Activated CD4-positive, alpha-beta T cell treated with anti-CD3 and anti-CD28 coated beads for 24 hours (primary cell): ENCODE results near the gene DIAPH2.

Experiments
- DNase-seq, 2 donors: peaks; one replicate each; pipeline ENCODE4 v3.0.0-alpha.2; 2020; ENCODE audit warnings: low read depth in 2 of 2

The DIAPH2 gene

DNA sequence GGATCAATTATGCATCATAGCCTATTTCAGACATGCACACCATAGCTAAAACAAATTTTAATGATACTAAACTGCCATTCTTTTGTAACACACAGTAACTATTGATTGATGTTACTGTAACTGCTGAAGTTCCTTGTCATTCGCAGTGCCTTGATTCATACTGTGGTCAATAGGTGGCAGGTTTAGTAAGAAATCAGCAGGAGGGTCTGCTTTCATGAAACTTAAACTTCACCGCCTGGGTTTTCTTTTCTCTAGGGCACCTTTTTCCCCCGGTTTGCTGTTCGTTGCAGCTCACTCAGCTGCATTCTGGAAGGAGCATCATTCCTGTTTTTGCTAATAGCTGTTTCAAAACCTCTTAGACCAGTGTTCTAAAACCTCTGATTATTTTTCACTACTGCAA is 287.2 kb downstream of the DIAPH2 start:
- no peak for DNase-seq

DNA sequence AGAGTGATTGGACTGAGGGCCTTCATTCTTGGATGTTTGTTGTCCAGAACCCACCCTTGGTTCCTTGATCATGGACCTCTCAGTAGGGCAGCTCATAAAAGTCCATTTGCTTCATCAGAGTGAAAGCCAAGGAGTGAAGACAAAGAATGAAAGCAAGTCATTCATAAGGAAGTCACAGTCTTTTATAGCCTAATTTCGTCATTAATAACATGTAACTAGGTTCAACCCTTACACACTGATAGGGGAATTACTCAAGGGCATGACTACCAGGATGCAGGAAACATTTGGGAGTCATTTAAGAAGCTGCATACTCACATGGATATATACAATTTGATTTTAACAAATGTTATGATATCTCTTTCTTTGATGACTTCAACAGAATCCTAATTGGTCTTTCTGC is 294.3 kb downstream of the DIAPH2 start:
- DNase-seq, result no peak

DNA sequence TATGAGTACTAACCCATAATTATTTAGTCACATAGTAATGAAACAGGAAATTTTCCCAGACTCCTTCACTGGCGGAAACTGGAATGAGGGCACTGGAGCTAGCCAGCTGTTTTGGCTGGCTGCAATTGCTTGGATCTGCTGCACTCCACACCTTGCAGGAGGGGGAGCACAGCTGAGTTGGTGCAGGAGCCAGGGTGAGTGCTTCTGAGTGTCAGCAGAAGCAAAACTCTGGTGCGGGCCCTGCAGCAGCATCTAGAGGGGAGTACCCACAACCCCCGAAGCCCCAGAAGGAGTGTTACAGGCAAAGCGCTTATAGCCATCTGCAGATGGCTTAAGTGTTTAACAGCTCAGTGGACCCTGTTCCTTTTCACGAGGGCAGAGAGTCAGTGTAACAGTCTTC is 295.1 kb downstream of the DIAPH2 start:
- DNase-seq, result no peak

DNA sequence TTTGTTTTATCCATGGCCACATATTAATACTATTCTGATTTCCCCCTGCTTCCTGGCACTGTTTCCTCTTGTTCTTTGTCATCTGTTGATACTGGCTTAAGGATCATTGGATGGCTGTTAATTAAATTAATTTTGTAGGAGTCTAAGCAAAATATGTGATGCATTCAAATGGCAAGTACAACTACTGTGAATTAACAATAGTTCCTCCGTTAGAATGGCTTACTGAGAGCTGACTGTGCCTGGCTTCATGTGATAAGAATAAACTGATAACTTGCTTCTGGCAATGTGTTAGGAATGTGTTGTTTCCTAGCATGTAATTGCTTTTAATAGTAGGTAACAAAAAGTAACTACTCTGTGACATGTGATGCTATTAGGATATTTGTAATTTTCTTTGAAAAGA is 297.5 kb downstream of the DIAPH2 start:
- no peak for DNase-seq

DNA sequence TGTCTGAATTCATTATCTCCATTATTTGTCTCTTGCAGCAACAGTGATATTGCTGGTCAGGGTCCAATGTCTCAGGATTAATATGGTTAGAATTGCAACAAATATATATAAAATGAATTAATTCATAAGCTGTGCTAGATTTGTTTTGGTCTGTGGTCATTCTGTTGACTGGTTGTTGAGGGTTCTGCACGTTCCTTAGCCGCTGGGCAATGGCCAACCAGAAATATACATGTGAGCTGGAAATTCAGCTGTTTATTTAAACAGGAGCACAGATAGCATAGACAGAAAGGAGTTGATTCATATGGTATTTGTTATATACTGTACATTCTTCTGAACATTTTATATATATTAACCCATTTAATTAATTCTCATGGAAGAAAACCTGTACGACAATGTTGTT is 299.9 kb downstream of the DIAPH2 start:
- DNase-seq, result no peak

DNA sequence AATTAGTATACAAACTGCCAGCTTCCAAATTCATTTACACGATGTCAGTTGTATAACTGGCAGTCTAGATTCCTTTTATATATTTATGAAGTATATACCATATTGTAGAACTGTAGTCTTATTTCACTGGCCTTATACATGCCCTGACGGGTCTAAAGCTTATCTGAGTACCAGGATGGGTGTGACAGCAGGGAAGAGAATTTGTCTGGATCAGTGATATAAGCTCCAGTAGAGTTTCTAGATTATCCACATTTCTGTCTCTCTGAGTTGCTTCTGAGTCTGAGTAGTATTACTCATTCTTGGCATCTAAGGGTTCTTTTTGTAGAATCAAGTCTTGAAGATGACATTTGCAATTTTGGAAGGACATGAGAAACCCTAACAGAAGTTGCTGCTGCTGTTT is 300.4 kb downstream of the DIAPH2 start:
- DNase-seq, result no peak

DNA sequence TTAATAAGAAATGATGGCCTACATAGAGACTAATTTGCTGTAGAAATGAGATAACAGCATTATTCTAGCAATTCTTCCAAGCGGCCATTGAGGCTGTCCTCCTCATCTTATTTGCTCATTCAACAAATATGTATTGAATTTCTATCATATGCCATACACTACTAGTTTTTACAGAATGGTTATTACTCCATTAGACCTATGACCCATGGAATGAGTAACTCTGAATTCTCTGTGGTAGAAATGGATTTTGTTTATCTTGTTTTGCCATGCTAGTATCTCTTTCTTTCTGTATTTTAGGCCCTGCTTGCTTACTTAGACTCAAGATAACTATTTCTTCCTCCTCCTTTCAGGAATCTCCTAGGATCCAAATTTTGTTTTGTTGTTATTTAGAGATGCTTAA is 302.6 kb downstream of the DIAPH2 start:
- DNase-seq, result no peak

DNA sequence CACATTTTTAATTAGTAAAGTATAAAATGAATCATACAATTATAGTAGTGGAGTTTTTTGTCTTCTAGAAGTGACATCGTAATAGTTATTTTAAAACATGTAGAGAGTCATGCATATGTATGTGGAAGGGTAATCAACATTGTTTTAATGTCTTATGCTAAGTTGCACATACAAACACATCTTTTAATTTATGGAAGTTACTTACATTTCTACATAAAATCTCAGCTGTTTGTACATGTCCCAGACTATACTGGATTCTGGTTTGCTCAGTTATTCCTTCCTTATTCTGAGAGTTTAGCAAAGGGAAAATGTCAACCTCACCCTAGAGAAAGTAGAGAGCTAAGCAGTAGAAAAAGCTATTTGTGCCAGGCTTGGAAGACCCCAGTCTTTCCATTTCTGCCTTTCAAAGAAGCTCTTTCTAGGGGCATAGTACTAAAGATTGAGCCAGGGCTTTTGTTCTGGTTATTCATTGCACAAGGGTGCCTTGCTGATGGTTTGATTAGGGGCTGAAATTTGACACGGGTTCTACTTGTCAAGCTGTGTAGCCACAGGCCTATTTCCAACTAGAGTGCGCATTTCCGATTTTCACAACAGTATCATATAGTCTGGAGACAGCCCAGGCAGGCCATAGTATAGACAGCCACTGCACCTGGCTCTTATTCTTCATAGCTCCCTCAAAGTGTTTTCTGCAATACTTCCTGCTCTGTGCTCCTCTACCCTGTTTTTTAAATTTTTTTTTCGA is 305.4 kb downstream of the DIAPH2 start:
- DNase-seq, result no peak

DNA sequence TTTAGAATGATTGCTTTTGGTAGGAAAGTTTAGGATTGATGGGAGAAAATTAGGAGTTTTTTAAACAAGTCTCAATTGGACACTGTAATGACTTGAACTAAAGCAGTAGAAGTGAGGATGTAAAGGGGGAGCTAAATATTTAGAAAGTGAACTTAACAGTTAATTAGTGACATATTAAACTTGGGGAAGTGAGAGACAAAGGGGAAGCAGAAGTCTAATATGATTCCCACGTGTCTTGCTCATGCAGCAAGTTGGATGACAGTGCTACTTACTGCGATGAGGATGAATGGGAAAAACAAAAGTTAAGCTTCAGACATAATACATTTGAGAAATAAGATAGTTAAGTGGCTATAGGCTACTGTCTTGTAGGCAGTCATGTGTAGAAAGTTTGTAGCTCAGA is 309.5 kb downstream of the DIAPH2 start:
- DNase-seq, result no peak

DNA sequence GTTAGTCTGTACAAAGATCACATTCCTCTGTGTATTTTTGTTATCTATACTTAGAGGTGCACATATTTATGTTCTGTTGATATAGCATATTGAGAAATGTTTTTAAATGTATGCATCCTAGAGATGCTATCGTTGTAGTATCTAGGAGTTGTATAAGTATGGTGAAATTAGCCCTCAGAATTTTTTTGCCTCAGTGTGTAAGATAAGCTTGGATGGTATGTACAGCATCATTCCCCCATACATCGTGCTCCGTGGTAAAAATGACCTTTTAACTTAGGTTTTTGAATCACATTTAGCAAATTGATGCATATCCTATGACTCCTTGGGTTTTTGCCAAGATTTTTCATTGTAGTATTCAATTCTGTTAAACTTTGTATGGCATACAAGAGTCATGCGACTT is 312.6 kb downstream of the DIAPH2 start:
- no peak for DNase-seq

DNA sequence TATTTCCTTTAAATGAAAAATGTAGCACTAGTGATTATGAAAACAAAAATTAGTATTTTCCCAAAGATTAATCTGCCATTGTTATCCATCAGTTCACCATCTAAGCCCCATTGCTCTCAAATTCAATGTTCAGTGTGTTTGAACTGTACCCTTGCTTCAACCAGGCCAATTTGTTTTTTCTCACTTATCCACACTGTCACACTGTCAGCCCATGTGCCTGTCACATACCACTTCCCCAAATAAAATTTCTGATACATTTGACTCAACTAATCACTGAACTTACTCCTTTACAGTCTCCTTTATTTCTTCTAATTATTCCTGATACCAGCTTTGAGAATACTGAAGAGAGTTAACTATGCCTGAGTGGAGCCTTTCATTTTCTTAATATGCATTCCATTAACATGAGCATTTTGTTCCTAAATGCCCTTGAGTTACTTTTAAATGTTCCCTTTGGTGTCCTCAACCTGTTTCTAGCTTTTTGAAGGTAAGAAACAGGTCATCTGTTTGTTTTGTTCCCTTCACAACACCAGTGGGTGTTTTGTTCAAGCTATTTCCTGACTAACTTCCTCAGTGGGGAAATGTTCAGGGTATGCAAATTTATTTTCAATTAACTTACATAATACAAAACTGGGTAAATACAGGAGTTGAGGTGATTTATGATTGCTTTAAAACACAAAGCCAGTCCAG is 316.2 kb downstream of the DIAPH2 start:
- no peak for DNase-seq

DNA sequence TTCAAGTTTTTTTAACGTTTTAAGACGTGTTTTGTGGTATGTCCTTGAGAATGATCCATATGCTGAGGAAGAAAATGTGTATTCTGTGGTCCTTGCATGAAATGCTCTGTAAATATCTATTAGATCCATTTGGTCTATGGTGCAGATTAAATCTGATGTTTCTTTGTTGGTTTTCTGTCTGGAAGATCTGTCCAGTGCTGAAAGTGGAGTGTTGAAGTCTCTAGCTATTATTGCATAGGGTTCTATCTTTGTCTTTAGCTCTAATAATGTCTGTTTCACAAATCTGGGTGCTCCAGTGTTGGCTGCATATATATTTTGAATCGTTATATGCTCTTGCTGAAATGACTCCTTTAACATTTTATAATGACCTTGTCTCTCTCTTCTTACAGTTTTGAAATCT is 321.5 kb downstream of the DIAPH2 start:
- no peak for DNase-seq

DNA sequence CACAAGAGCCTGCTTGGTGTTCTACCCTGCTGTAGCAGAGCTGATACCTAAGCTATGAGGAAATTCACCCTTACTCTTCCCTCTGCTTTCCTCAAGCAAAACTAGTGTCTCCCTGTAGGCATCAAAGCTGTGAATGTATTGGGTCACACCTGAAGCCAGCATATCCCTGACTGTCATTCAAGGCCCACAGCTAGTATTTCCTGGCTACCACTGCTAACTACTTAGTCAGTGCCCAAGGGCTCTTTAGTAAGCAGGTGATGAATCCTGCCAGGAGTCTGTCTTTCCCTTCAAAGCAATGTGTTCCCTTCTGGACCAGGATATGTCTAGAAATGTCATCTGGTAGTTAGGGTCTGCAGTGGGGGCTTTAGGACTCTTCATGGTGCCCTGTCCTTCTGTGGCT is 324.7 kb downstream of the DIAPH2 start:
- no peak for DNase-seq

DNA sequence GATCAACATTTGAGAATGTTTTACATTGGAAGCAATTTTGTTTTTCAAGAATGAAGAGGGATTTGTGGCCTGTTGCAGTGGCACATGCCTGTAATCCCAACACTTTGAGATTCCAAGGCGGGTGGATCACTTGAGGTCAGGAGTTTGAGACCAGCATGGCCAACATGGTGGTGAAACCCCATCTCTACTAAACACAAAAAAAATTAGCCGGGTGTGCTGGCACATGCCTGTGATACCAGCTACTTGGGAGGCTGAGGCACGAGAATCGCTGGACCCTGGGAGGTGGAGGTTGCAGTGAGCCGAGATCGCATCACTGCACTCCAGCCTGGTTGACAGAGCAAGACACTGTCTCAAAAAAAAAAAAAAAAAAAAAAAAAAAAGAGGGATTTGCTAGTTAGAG is 326.9 kb downstream of the DIAPH2 start:
- no peak for DNase-seq

DNA sequence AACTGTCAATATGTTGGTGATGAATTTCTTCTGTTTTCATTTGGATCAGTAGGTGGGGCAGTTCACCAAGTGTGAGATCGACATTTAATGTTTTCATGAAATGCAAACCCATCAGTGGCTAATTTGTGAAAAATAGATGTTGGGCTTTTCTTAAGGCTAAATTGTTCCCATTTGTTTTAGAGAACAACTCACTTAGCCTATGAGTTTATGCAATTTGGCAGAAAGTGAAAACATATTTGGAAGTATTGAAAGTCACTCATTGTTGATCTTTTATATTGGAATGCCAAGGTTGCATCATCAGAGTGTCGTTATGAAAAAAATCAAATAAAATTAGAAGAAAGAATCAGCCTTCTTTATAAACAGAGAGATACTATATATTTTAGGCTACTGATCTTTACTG is 331.5 kb downstream of the DIAPH2 start:
- DNase-seq, result no peak

DNA sequence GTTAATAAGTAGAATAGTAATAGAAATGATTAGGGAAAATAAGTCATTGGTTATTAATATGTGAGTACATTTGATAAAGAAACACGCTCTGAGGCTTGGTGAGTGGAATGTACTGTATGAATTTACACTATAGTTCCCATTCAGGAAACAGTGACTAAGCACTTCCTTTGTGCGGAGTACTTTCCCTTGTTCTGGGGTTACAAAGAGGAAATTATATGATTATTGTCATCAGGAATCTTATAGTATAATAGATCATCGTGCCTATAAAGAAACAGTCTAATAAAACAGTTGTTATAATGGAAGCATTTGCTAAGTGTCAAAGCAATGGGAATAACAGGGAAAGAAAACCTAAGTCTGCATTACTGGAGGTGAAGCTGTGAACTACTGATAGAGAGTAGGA is 337.0 kb downstream of the DIAPH2 start:
- no peak for DNase-seq

DNA sequence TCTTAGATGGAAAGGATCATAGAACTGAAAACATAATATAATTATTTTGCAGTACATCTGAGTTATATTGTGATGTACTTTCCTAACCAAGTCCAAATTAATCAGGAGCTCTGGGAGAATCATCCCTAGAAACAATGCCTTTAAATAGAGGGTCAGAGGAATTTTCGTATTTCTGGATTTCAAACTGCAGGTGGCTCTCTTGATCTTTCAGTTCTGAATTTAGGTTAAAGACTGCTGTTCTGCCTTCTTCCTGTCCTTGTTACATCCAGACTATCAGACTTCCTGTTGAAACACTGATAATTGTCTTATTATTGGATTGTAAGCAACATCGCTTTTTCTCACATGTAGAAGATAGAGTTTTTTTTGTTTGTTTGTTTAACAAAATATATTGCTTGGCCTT is 341.8 kb downstream of the DIAPH2 start:
- no peak for DNase-seq

DNA sequence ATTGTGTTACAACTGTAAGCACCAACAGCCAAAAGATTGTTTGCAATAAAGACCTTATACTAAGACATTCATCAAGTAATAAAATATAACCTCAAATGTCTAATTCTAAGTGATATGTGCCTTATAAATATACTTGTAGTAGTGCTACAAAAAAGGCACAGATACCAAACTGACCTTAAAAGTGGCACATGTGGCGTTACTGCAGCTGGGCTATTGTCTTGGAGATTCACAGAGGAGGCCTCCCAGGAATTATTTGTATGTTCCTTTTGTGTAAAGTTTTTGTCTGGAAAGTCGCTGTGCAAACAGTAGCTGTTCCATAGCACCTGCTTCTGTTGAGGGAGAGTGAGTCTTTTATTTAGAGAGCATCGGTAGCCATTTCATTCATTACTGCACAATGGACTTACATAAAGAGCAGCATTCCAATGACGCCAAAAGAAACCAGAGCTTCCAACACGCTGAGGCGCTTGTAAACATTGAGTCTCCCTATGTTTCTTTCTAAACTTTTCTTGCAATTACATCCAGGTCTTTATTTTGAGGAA is 342.8 kb downstream of the DIAPH2 start:
- no peak for DNase-seq

DNA sequence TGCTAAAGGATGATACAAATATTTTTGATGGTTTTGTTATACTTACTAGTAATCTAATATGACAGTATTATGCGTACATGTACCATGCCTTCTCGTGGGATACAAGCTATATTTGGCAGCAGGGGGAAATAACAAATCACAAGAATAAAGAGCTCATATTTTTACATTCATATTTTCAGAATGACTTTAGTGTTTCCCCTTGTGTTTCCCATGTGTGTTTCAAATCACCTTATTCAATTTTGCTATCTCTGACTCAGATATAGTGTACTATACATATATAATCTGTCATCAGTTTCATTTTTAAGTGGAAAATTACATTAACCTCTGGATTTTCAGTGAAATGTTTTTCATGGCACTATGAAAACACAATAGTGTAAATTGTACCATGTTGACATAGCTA is 345.8 kb downstream of the DIAPH2 start:
- DNase-seq, result no peak

DNA sequence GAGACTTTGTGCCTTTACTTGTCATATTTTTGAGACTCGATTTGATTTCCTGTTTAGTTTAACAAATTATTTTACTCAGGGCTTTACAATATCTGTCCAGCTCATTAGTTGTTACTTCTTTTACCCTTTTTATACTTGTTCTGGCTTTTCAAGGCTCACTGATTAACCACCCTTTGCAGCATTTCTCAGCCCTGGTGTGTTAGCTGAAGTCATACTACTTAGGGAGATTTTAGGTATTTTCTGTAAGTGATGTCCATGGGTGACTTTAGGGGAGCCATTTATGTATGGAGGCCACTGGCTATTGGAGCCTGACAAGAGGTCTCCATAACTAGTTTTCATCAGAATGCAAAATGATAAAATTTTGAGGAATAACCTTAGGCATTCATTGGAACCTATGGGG is 346.3 kb downstream of the DIAPH2 start:
- no peak for DNase-seq

DNA sequence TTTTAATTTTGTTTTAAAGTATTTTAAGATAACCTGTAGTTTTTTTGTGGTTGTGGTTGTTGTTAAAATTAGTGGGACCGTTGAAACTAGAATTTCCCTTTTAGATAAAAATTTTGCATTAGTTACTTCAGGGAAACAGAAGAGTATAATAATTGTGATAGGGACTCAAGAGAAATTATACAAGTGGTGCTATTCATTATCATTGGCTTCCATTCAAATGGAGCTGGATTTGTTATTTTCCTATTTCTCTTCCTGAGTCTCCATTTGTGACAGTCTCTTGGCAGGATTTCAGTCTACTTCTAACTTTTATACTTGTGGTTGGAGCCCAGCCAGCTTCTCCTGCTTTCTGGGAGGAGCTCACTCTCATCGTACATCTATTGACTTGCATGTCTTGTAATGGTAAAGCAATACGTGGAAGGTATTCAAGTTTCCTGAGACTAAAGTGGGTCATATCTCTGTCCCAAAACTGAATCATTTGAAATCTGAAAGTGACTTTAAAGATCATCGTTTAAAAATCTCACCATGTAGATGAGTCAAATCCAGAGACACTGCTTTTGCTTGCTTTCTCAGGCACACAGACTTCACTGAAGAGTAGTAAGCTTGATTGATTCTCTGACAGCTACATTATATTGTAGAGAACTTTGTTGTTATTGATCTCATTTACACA is 354.9 kb downstream of the DIAPH2 start:
- DNase-seq, result no peak

DNA sequence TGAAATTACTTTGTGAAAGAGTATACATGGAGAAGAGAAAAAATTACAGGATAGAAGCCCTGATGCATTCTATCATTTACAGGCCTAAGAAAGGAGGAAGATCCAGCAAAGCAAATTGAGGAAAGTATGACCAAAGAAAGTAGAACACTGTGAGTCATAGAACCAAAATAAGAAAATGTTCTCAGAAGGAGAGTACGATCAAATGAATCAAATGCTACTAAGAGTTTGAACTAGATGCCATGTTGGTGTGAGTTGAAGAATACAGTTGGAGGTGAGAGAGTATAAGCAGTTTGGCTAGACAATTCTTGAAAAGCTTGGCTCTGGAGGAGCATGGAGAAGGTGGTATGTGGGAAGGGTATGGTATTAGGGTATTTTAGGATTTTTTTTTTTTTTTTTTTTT is 360.8 kb downstream of the DIAPH2 start:
- no peak for DNase-seq

DNA sequence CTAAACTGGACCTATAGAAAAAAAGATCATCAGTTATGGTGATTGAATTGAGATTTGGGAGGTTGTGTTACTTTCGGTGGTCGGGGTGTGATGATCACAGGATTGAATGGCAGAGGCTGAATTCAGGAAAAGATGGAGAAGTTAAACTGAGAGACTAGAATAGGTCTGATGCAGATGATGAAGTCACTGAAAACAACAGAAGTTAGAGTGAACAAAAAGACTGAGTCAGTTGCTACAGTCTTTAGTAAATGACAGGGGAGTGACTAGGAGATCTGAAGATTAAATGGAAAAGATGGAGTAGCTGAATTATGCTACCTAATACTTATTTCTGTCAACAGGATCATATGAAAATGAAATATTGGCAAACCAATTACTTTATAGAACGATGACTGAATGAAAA is 362.2 kb downstream of the DIAPH2 start:
- no peak for DNase-seq
